HG03521 (cell line): ENCODE measurements around the gene APOC4.

Experiments
- ATAC-seq: cut with Tn5 transposase; IDR thresholded peaks from one replicate; pipeline ENCODE4 v1.9.1; 2021; ENCODE audit warnings: mild to moderate bottlenecking, moderate library complexity; ENCODE audit not compliant: unreplicated experiment

Gene APOC4

DNA sequence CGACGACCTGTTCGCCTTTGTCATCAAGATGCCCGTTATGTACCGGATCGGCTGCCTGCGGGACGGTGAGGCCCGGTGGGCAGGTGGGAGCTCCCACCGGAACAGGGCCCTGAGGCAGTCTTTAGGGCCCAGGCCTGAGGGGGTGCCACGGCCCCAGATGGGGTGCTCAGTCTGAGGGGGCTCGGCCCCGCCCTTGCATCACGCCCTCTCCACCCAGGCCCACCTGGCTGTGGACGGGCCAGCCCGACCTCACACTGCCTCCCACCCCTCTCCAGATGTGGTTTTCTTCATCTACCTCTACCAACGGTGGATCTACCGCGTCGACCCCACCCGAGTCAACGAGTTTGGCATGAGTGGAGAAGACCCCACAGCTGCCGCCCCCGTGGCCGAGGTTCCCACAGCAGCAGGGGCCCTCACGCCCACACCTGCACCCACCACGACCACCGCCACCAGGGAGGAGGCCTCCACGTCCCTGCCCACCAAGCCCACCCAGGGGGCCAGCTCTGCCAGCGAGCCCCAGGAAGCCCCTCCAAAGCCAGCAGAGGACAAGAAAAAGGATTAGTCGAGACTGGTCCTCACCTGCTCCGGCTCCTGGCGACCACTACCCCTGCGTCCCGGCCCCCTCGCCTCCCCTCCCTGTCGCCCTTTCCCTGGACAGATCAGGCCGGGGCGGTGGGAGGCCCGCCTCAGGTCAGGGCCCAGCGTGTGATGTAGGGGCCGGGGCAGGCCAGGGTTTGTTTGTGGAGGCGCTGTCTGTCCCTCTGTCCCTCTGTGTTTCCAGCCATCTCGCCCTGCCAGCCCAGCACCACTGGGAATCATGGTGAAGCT is 50.5 kb downstream of the APOC4 start:
- ATAC-seq, result no peak

DNA sequence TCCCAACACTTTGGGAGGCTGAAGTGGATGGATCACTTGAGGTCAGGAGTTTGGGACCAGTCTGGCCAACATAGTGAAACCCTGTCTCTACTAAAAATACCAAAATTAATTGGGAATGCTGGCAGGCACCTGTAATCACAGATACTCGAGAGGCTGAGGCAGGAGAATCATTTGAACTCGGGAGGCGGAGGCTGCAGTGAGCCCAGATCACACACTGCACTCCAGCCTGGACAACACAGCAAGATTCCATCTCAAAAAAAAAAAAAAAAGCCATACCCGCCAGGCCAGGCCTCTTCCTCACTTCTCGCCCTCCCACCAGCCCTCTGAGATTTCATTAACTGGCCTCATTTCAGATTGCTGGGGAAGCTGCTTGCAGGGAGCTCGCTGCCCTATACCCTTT is 51.5 kb downstream of the APOC4 start:
- ATAC-seq, result no peak

DNA sequence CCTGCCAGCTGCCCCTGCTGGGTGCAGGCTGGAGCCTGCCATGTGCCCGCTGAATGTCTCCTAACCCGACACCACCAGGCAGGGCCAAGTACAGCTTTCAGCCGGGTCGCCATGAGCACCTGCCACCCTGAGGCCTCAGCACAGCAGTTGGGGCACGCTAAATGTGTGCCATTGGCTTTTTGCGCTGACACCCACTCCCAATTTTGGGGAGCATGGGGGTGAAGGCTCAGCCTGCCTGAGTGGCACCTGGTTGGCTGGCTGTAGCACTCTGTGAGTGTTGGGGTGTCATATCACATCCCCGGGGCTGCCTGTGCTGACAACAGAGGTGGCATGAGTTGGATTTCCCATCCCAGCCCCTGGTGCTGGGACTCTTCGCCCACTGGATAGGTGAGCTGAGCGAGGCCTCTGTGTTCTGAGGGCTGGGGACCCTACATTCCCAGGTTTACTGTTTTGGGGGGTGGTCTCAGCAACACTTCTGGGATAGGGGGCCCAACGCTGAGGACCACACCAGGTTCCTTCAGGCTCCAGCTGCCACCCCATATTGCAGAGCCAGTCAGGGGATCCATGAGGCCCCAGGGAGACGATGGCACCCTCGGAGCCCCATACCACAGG is 52.0 kb downstream of the APOC4 start:
- no peak for ATAC-seq
